ENCODE measurements around the gene TNNT3. TPM values are rescaled to one million over a fixed set of nuclear protein-coding genes. Genes with fewer than 3 reads are reported as not detected.
"Not testable (repeated sequence)": the region's sequence is repeated elsewhere in the genome, so short reads cannot be mapped to it uniquely, and the experiment has no call there.

The TNNT3 gene
- total RNA-seq, 2 experiments from 2014 or later = 2.1 TPM

DNA sequence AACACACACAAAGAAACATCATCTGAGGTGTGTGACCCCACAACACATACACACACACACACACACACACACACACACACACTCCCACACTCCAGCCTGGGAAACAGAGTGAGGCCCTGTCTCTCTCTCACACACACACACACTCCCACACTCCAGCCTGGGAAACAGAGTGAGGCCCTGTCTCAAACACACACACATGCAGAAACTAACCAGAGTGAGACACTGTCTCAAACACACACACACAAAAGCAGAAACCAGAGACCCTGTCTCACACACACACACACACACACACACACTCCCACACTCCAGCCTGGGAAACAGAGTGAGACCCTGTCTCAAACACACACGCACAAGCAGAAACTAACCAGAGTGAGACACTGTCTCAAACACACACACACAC, 20.3 kb downstream of the TNNT3 start:
- H3K27ac Mint-ChIP-seq = peak overlapping the region; percentile 43
- DNase-seq = peak; percentile 6
- intact Hi-C loops (cut with DNase I, micrococcal nuclease) = loop anchor here (1.0 kb wide), 1 partner anchor 45 kb away; no protein-coding TSS in a partner anchor
- H3K4me1 Mint-ChIP-seq; POLR2A ChIA-PET; H3K36me3 Mint-ChIP-seq (ENCODE audit: low read depth); H3K4me3 Mint-ChIP-seq; H3K27me3 Mint-ChIP-seq; ATAC-seq; H3K9me3 Mint-ChIP-seq (ENCODE audit: low read depth); CTCF ChIA-PET: not testable (repeated sequence)

- POLR2A ChIA-PET = interaction anchor here (0.6 kb wide), 1 partner anchor 478 kb away, joined by 3 read pairs; no protein-coding TSS in a partner anchor
- Mint-ChIP-seq H3K27ac (no peak overlapping the region), H3K9me3 (ENCODE audit: low read depth) (no peaks in the 10 kb centered on the region), H3K4me3 (no peak overlapping the region), H3K36me3 (ENCODE audit: low read depth) (no peaks in the 10 kb centered on the region), H3K27me3 (no peaks in the 10 kb centered on the region), H3K4me1 (peaks cover 9% of the 10 kb centered on the region)
- ATAC-seq (no peak), DNase-seq (peak; percentile 5)
- intact Hi-C loops (cut with DNase I, micrococcal nuclease) = no loop called here
- CTCF ChIA-PET = interaction anchor here (0.7 kb wide), 1 partner anchor 680 kb away, joined by 3 read pairs; no protein-coding TSS in a partner anchor
Observed at GRCh38 chr11:1942558-1943260, 23.2 kb downstream of the TNNT3 start.

- CTCF ChIA-PET = interaction anchor here (0.7 kb wide), 1 partner anchor 681 kb away, joined by 3 read pairs; no protein-coding TSS in a partner anchor
- H3K27me3 Mint-ChIP-seq = no peaks in the 10 kb centered on the region
Observed at GRCh38 chr11:1943576-1943975, 24.1 kb downstream of the TNNT3 start.

DNA sequence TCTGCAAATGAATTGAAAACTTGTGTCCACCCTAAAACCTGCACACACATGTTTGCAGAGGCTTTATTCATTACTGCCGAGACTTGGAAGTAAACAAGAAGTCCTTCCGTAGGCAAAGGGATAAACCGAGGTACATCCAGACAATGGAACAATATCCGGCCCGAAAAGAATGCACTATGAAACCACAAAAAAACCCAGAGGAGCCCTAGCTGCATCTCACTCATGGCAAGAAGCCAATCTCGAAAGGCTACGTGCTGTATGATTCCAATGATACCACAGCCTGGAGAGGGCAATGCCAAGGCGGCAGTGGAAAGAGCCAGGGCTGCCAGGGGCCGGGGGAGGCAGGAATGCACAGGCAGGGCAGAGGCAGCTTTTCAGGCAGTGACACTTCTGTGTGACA, 24.5 kb downstream of the TNNT3 start:
- peaks cover 9% of the 10 kb centered on the region for H3K4me1 Mint-ChIP-seq
- ChIA-PET CTCF (no interaction called here), POLR2A (no interaction called here)
- H3K9me3 Mint-ChIP-seq (ENCODE audit: low read depth) = no peaks in the 10 kb centered on the region
- H3K27ac Mint-ChIP-seq = no peak overlapping the region
- H3K4me3 Mint-ChIP-seq = no peak overlapping the region
- H3K27me3 Mint-ChIP-seq = no peaks in the 10 kb centered on the region
- no peaks in the 10 kb centered on the region for H3K36me3 Mint-ChIP-seq (ENCODE audit: low read depth)
- DNase-seq (peak; percentile 13), ATAC-seq (no peak)
- intact Hi-C loops (cut with DNase I, micrococcal nuclease) = no loop called here

More at GRCh38 chr11:1943576-1943975, 24.1 kb downstream of the TNNT3 start:
- peaks cover 9% of the 10 kb centered on the region for H3K4me1 Mint-ChIP-seq
- POLR2A ChIA-PET = no interaction called here
- DNase-seq (peak; percentile 6), ATAC-seq (no peak)
- H3K27ac Mint-ChIP-seq = no peak overlapping the region
- no peaks in the 10 kb centered on the region for H3K9me3 Mint-ChIP-seq (ENCODE audit: low read depth)
- no peaks in the 10 kb centered on the region for H3K36me3 Mint-ChIP-seq (ENCODE audit: low read depth)
- no peak overlapping the region for H3K4me3 Mint-ChIP-seq
- intact Hi-C loops (cut with DNase I, micrococcal nuclease) = no loop called here

DNA sequence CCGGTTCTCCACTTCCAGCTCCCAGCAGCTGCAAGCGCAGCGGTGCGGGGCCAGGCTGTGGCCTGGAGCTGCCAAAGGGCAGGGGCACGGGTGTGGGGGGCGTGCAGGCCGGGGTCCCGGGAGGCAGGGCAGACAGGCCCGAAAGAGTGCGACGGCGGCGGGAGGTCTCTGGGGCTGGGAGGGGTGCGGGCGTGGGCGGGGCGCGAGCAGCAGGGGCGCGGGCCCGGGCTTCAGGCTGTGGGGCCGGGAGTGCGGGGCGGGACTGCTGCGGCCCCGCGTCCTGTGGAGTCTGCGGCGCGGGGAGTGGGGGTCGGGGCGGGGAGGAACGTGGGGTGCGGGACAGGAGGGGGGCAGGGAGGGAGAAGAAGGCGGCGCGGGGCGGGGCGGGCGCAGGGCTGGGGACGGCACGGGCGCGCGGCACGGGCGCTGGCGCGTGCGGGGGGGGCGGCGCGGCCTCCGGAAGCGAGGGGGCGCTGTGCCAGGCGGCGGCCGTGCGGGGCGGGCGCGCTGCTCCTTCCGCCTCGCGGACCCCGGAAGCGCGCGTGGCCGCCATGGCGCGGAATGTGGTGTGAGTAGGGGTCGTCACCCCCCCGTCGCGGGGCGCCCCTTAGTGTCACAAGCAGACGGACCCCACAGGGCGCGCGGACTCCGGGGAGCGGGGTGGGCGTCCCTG, 27.4 kb downstream of the TNNT3 start, which contains the start of gene MRPL23:
Gene MRPL23 (plus strand): TSS at position 521 of the 673 bp plus-strand sequence. CDS start 31 bp downstream, at position 552.
- ATAC-seq = peak; percentile 62
- no peak within 1 kb of the TSS for H3K4me3 Mint-ChIP-seq
- no peaks in the 10 kb centered on the region for H3K9me3 Mint-ChIP-seq (ENCODE audit: low read depth)
- no peaks in the 10 kb centered on the region for H3K36me3 Mint-ChIP-seq (ENCODE audit: low read depth)
- ChIA-PET POLR2A (no interaction called here), CTCF (interaction anchor here (1.8 kb wide), 1 partner anchor 253 kb away, joined by 6 read pairs; no protein-coding TSS in a partner anchor)
- intact Hi-C loops (cut with DNase I, micrococcal nuclease) = no loop called here
- no peak for DNase-seq
- H3K4me1 Mint-ChIP-seq = no peaks in the 10 kb centered on the region
- no peaks in the 10 kb centered on the region for H3K27me3 Mint-ChIP-seq
- no peak within 1 kb of the TSS for H3K27ac Mint-ChIP-seq

- Mint-ChIP-seq H3K4me1 (no peaks in the 10 kb centered on the region), H3K4me3 (no peak overlapping the region), H3K27me3 (no peaks in the 10 kb centered on the region), H3K36me3 (ENCODE audit: low read depth) (no peaks in the 10 kb centered on the region), H3K27ac (no peak overlapping the region), H3K9me3 (ENCODE audit: low read depth) (no peaks in the 10 kb centered on the region)
- ChIA-PET POLR2A (no interaction called here), CTCF (interaction anchor here (0.8 to 5.1 kb wide), 6 partner anchors 65 to 295 kb away, joined by 3 to 24 read pairs (median 5); no protein-coding TSS in a partner anchor)
- intact Hi-C loops (cut with DNase I, micrococcal nuclease) = no loop called here
- no peak for DNase-seq
- peak; percentile 34 for ATAC-seq
Observed at GRCh38 chr11:1947592-1948237, 28.2 kb downstream of the TNNT3 start.

- ChIA-PET POLR2A (no interaction called here), CTCF (interaction anchor here (0.8 to 5.1 kb wide), 8 partner anchors 52 to 296 kb away, joined by 3 to 24 read pairs (median 4); partner anchors contain the start of gene TNNI2)
- Mint-ChIP-seq H3K9me3 (ENCODE audit: low read depth) (no peaks in the 10 kb centered on the region), H3K27ac (no peak overlapping the region), H3K4me3 (no peak overlapping the region), H3K36me3 (ENCODE audit: low read depth) (no peaks in the 10 kb centered on the region), H3K4me1 (no peaks in the 10 kb centered on the region), H3K27me3 (no peaks in the 10 kb centered on the region)
- no peak for DNase-seq
- intact Hi-C loops (cut with DNase I, micrococcal nuclease) = no loop called here
- ATAC-seq = peak; percentile 15
Observed at GRCh38 chr11:1948389-1948788, 28.9 kb downstream of the TNNT3 start.

DNA sequence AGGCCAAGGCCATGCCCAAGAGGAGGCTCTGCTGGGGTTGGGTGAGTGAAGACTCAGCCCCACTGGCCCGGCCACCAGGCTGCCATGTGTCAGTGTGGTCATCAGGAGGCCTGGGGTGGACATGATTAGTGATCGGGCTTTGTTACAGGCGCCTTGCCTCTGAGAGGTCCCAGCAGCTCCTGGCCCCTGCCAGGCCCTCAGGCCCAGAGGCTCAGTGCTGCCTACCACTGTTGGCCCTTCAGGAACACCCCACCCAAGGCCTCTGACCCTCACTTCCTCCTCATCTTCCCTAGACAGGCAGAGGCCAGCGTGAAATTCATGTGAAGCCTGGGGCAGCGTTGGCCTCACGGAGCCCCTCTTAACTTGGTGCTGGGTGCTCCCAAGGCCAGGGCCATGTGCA, 29.8 kb downstream of the TNNT3 start:
- ATAC-seq (no peak), DNase-seq (no peak)
- Mint-ChIP-seq H3K36me3 (ENCODE audit: low read depth) (no peaks in the 10 kb centered on the region), H3K9me3 (ENCODE audit: low read depth) (no peaks in the 10 kb centered on the region), H3K27me3 (no peaks in the 10 kb centered on the region), H3K4me1 (no peaks in the 10 kb centered on the region), H3K27ac (no peak overlapping the region), H3K4me3 (no peak overlapping the region)
- intact Hi-C loops (cut with DNase I, micrococcal nuclease) = no loop called here
- ChIA-PET CTCF (interaction anchor here (0.7 to 5.1 kb wide), 5 partner anchors 53 to 204 kb away, joined by 3 to 24 read pairs (median 4); partner anchors contain the start of gene TNNI2), POLR2A (no interaction called here)

GRCh38 chr11:1949922-1950321, 30.4 kb downstream of the TNNT3 start:
- Mint-ChIP-seq H3K27me3 (no peaks in the 10 kb centered on the region), H3K4me1 (no peaks in the 10 kb centered on the region), H3K36me3 (ENCODE audit: low read depth) (no peaks in the 10 kb centered on the region), H3K9me3 (ENCODE audit: low read depth) (no peaks in the 10 kb centered on the region), H3K27ac (no peak overlapping the region), H3K4me3 (no peak overlapping the region)
- intact Hi-C loops (cut with DNase I, micrococcal nuclease) = no loop called here
- no peak for DNase-seq
- ChIA-PET CTCF (interaction anchor here (5.1 kb wide), 1 partner anchor 201 kb away, joined by 24 read pairs; no protein-coding TSS in a partner anchor), POLR2A (no interaction called here)
- ATAC-seq = no peak

GRCh38 chr11:1952806-1953482, 33.4 kb downstream of the TNNT3 start:
- no peaks in the 10 kb centered on the region for H3K36me3 Mint-ChIP-seq (ENCODE audit: low read depth)
- ChIA-PET POLR2A (no interaction called here), CTCF (no interaction called here)
- no peak overlapping the region for H3K27ac Mint-ChIP-seq
- intact Hi-C loops (cut with DNase I, micrococcal nuclease) = no loop called here
- ATAC-seq (no peak), DNase-seq (no peak)
- H3K4me3 Mint-ChIP-seq = no peak overlapping the region
- H3K27me3 Mint-ChIP-seq = no peaks in the 10 kb centered on the region
- H3K9me3 Mint-ChIP-seq (ENCODE audit: low read depth) = no peaks in the 10 kb centered on the region
- H3K4me1 Mint-ChIP-seq = no peaks in the 10 kb centered on the region

Measured in activated CD4-positive, alpha-beta T cell treated with anti-CD3 and anti-CD28 coated beads for 36 hours (primary cell).